ENCODE results near the gene MXRA7.
"Not testable (repeated sequence)": the region's sequence is repeated elsewhere in the genome, so short reads cannot be mapped to it uniquely, and the experiment has no call there.

Gene MXRA7

DNA sequence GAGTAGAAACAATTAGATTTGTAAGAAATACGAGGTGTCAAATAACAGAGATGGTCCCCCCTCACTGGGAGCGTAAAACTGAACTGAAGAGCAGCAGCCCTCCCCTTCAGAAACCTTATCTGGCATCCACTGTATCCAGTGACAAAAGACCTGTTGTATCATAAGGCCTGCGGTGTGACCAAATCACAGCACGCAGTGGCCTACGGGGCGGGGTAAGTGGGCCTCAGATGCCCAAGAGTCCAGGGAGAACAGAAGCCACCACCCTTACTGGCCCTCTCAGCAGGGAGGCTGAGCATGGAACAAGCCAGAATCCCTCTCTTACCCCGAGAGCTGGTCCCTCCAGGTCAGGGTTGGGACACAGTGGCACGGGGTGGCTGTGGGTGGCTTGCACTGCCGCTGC lies 10.2 kb upstream of the MXRA7 start:
- Histone ChIP-seq H3K4me3 (no peak overlapping the region), H3K27ac (peak overlapping the region in 1 of 21 experiments; percentile 37)

DNA sequence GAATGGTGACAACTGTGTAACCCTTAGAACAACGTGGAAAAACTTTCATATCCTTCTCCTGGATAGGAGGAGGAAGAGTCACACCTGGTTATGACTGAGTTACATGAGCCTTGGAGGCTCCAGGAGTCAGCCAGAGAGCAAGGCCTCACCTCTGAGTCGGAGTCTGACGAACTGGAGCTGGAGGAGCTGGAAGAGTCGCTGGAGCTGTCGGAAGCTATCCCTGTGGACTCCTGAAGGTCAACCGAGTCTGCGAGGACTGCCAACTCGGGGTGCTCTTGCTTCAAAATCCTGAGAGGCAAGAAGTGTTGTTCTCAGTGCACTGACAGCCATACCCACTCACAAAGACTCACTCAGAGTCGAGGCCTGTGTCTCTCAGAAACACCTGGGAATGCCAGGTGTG lies 9.4 kb upstream of the MXRA7 start:
- no peak overlapping the region for H3K27ac ChIP-seq
- no peak overlapping the region for H3K4me3 ChIP-seq

DNA sequence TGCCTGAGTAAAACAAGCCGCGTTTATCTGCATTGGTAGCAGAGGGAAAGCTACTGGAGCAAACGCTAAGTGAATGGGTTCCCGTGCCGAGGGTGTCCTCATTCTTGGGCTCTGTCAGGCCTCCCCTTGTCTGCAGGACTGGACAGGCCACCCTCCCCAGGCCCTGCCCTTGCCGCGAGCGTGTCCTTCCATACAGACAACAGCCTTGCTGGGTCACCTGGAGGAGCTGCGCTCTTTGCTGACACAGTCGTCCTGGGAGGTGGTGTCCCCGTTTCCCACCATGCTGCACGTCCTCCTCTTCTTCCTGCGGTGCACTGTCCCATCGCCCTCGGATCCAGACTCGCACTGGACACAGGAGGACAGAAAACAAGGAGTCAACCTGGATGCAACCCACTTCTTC lies 7.8 kb upstream of the MXRA7 start:
- no peak overlapping the region for H3K27ac ChIP-seq
- H3K4me3 ChIP-seq: no peak overlapping the region

DNA sequence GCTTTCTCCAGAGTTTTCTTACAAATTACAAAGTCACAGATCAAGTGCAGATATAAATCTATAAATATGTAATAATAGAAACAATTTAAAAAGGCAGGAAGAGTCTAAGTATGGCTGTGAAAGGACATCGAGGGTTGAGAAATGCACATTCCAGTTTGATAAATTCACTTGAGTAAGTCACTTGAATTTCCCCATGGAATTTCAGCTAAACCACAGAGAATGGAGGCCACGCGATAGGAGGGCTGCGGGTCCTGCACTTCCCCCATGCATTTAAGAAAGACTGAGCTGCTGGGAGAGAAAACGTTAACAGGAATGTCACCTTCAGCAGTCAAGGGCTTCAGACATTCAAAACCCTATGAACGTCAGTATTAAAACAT lies 6.1 kb upstream of the MXRA7 start:
- Histone ChIP-seq H3K27ac (peak overlapping the region in 17 of 21 experiments; percentile 2 to 84 (median 62)), H3K4me3 (no peak overlapping the region)

DNA sequence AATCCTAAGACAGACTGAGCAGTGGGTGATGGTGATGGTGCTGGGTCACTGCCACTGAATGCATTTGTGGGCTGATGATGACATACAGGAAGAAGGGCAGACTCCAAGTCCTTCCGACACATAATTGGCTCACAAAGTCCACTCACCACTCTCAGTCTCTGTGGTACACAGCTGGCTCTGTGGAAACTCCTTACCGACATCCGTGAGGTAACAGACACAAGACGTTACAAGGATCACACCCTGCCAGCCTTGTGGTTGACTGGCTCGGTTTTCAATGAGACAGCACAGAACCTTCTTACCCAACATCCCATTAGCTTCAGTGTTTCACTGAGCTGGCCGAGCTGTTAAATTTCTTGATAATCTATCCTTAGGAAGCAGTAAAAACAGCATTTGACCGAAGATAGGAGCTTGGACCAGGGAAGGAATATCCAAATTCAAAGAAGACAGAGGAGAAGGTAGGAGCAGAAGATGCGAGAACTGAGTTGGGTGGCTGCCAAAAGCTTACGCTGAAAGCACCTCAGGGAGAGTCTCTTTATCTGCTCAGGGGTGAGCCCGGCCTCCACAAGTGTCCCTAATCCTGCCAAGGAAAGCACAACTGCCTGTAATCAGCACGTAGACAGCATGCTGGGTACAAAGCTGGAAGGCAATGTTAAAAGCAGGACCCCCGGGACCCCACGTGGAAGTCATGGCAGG lies 5.5 kb upstream of the MXRA7 start:
- Histone ChIP-seq H3K27ac (peak overlapping the region in 18 of 21 experiments; percentile 1 to 84 (median 60)), H3K4me3 (no peak overlapping the region)

DNA sequence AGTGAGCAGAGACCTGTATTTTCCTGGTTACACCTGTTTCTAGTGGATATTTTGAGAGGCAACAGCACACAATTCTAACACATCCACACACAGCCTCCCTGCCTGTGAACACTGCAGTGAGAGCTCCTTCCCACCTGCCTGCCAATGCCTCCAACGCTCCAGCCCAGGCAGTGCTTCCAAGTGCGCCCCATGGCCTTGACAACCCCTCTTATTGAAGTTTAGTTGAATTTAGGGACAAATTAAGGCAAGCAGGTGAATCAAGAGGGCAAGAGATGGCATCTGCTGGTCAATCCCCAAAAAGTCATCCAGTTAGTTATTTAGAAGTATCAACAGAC lies 4.7 kb upstream of the MXRA7 start:
- H3K27ac ChIP-seq: peak overlapping the region in 17 of 21 experiments; percentile 8 to 81 (median 48)
- H3K4me3 ChIP-seq: no peak overlapping the region

DNA sequence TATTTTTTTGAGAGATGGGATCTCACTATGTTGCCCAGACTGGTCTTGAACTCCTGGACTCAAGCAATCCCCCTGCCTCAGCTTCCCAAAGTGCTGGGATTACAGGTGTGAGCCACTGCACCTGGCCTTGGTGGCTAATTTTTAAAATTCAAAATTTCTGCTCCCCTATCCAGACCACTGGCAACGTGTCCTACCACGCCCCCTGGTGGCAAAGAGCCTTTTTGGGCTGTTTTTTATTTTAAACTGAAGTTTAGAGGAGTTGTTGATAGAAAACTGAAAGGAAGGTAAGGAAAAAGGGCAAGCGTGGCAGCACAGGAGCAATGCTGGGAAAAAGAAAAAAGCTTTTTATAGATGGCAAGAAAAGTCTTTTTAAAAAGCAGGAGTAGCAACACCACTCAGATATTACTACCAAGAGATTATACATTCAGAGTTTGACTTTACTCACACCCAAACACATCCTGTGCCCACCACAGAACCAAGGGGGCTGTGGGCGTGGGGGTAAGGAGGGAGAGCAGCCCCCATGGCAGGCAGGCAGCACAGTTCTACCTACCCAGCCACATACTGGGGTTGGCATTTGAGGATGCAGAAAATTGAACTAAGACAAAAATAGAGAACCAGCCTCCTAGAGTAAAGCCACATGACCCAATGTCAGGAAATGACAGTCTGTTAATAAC lies 4.2 kb upstream of the MXRA7 start:
- Histone ChIP-seq H3K27ac (peak overlapping the region in 15 of 21 experiments; percentile 19 to 81 (median 48)), H3K4me3 (no peak overlapping the region)

DNA sequence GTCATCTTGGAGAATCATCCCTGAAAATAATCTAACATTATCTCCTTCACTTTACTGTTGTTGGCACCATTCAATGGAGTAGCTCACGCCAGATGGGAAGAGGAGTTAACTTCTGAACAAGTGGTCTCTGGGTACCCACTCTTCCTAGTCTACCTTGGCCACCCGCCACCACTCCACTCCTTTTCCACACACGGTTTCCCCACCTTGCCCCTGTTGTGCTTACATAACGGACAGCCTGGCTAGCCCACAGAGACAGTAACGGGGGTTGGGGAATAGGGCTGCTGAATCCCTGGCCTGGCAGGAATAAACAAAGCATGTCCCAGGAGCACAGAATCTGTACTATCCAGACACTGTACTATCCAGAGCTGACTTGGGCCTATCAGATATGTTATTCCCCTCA lies 3.6 kb upstream of the MXRA7 start:
- Histone ChIP-seq H3K4me3 (no peak overlapping the region), H3K27ac (peak overlapping the region in 4 of 21 experiments; percentile 6 to 70 (median 17))

DNA sequence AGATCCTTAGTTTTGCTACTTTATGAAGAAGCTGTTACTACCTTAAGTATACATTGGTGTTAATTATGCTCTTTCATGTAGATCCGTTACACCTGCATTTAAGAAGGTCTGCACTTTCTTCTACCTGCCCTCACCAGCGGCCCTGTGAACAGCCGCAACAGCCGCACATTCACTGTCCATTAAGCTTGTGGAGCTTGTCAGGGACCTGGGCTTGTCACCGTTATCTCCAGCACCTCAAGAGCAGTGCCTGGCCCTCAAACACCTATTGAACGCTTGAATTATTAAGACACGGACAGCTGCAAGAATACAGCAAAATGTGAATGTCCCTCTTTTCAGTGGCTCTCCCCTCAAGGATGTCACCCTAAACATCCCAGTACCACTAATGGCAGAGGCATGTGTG lies 3.0 kb upstream of the MXRA7 start:
- H3K27ac ChIP-seq: no peak overlapping the region
- no peak overlapping the region for H3K4me3 ChIP-seq

DNA sequence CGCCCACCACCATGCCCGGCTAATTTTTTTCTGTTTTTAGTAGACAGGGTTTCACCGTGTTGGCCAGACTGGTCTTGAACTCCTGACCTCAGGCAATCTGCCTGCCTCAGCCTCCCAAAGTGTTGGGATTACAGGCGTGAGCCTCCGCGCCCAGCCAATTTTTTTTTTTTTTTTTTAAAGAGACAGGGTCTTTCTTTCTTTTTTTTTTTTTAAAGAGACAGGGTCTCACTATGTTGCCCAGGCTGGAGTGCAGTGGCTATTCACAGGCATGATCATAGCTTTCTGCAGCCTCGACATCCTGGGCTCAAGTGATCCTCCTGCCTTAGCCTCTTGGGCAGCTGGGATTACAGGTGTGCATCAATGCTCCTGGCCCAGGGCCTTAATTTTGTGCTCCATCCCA lies 1.6 kb upstream of the MXRA7 start:
- H3K4me3 ChIP-seq, H3K27ac ChIP-seq: not testable (repeated sequence)

DNA sequence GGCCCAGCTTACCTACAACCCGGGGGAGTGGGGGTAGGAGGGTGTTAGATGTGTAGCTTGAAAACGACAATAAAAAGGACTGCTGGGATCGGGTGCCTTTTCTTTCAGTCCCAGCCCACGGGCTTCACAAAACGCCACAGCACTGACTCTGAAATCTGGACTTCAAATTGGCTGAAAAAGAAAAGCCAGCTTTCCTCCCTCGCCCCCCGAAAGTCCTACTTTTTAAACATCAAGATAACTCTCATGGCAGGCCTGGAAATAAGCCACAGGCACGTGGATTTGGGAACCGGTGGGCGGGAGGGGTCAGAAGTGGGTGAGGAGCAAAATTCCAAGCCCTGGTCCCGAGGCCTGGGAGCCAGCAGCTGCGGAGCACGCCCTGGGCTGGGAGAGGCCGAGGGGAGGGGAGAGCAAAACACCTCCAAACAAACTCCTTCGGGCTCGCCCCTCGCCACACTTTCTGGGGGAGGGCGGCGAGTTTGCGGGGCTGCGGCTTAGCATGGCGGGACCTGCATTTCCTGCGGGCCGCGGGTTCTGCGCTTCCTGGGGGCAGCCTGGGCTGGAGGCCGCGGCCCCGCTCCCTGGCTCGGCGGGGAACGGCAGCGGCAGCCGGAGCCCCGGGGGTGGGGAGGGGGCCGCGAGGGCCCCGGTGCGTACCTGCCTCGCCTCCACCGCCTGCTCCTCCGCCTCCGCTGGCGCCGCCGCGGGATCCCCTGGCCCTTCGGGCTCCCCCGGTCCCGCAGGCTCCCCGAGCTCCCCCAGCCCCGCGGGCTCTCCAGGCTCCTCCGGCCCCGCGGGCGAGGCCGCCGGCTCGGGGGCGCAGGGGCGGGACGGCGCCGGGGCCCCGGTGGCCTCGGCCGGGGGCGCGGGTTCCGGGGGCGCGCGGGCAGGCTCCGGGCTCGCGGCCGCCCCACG lies 558 bp downstream of the MXRA7 start:
- Histone ChIP-seq H3K4me3 (peak overlapping the region; percentile 52 to 65 (median 57)), H3K27ac (peak overlapping the region in 20 of 21 experiments; percentile 65 to 95 (median 80))

DNA sequence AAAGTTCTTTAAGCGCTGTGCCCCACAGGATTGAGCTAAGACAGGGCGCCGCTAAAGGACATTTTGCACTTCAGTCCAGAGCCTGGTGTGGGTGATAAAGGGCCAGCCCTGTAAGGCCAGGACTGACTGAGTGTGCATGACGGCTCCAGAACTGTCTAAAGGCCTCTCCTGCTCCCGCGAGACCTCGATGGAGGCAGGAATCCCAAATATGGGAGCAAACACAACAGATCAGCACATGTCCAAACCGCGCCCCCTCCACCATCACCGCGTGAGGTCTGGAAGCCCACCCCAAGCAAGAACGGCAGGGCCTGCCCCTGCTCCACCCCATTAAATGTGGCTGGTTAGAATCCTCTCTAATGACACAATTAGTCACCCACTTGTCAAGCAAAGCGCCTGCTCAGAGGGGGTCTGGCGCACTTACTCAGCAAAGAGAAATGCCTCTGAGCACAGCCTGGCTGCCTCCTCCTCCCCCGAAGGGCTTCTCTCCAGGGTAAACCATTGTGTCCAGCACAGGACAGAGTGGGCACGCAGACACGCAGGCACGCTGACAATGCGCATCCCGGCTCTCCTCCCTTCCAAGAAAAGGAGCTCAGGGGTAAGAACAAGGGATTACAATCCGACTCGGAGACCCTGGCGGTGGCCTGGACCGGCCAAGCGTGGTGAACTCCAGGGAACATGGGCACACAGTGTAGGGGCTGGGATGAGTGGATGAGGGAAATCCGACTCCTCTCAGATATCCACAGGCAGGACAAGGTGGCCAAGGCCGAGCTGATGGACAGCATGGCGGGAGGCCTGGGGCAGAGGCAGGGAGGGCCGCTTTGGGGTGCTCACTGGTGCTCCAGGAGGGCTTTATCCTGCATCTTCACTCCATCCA lies 1.5 kb downstream of the MXRA7 start:
- H3K27ac ChIP-seq: peak overlapping the region in 20 of 21 experiments; percentile 38 to 95 (median 80)
- H3K4me3 ChIP-seq: peak overlapping the region; percentile 52 to 65 (median 57)

DNA sequence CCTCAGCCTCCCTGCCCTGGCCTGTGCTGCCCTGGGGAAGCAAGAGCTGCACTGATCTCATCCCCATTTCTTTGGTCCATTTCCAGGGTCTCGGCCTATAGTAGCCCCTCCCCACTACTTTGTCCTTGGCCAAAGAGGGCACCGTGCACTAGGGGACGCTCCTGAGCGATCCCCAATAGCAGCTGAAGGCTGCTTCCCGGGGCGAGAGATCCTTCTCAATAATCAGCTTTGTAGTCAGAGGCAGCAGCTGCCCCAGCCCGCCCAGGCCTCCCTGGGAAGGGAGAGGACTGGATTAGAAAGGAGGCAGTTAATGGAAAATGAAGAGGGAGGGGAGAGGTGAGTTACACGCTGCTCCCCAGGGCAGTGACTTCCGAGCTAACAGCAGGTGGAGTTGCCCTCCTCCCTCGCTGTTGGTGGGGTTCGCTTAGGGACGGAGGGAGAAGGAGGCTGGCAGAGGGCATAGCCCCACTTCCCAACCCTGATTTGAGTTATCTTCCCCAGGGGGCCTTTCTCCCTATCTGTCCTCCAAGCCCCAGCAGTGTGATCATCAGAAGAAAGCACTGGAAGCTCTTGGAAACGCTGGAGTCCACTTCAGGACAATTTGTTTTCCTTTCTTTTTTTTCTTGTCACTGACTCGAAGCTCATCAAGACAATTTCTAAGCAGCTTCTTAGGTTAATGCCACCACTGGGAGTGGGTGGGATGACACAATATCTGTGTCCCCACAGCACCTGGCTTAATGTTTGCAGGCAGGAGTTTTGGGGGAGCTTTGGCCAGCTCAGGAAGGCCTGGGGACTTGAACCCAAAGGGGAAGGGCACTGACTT lies 2.6 kb downstream of the MXRA7 start:
- peak overlapping the region in 11 of 21 experiments; percentile 38 to 95 (median 57) for H3K27ac ChIP-seq
- H3K4me3 ChIP-seq: no peak overlapping the region

DNA sequence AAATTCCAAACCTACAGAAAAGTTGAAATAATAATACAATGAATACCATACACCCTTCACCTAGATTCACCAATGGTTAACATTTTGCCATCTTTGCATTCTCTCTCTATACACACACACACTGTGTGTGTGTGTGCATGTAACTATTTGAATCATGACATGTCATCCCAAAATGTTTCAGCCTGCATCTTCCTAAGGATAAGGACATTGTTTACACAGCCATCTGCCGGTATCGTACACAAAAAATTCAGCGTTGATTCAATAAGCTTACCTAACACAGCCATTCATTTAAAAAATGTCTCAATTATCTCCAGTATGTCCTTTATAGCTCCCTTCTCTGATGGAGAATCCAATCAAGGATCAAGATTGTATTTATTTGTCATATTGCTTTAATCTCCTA lies 3.9 kb downstream of the MXRA7 start:
- H3K27ac ChIP-seq: no peak overlapping the region
- H3K4me3 ChIP-seq: no peak overlapping the region

DNA sequence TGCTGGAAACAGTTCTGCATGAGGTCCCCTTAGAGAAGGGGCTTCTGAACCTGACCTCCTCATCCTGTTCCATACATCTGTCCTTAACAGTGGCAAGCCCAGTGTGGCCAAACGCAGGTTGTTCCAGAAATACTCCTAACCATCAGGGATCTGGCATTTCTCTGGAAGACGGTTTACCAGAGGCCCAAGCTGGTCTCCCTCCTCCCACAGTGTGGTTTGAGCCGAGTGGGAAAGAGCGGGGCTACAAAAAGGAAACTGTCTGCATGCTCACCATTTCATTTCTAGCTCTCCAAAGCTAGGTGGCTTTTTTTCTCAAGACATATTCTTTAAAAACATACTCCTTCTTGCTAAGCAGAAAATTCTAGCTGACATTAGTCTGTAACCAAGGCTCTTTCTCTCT lies 6.0 kb downstream of the MXRA7 start:
- Histone ChIP-seq H3K27ac (peak overlapping the region in 1 of 21 experiments; percentile 7), H3K4me3 (no peak overlapping the region)

DNA sequence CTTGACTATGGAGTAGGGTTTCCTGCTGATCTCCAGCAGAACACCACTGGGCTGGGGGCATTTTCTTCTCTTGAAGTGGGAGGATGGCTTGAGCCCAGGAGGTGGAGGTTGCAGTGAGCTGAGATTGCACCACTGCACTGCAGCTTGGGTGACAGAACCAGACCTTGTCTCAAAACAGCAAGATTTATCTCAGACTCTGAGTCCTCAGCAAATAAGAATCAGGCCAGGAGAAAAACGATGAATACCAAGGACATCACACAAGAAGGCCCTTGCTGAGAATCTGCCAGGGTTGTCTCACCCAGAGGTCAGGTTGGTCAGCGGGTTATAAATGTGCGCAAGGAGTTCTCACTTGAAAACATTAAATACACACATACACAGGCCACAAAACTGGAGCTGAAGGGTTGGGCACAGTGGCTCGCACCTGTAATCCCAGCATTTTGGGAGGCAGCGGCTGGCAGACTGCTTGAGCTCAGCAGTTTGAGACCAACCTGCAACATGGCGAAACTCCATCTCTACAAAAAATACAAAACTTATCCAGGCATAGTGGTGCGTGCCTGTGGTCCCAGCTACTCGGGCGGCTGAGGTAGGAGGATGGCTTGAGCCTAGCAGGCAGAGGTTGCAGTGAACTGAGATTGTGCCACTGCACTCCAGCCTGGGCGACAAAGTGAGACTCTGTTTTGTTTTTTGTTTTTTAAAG lies 7.7 kb downstream of the MXRA7 start:
- Histone ChIP-seq H3K4me3 (no peak overlapping the region), H3K27ac (no peak overlapping the region)

DNA sequence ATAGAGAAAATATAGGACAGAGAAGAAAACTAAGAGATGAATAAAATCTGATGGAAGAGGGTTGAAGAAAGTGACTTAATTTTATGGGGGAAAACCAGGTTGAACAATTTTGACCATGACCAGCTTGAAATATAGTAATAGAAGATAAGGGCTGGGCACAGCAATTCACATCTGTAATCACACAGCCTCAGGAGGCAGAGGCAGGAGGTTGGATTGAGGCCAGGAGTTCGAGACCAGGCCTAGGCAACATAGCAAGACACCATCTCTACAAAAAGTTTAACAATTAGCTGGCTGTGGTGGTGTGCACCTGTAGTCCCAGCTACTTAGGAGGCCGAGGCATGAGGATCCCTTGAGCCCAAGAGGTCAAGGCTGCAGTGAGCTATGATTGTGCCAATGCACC lies 8.7 kb downstream of the MXRA7 start:
- H3K4me3 ChIP-seq: no peak overlapping the region
- H3K27ac ChIP-seq: peak overlapping the region in 1 of 21 experiments; percentile 76

DNA sequence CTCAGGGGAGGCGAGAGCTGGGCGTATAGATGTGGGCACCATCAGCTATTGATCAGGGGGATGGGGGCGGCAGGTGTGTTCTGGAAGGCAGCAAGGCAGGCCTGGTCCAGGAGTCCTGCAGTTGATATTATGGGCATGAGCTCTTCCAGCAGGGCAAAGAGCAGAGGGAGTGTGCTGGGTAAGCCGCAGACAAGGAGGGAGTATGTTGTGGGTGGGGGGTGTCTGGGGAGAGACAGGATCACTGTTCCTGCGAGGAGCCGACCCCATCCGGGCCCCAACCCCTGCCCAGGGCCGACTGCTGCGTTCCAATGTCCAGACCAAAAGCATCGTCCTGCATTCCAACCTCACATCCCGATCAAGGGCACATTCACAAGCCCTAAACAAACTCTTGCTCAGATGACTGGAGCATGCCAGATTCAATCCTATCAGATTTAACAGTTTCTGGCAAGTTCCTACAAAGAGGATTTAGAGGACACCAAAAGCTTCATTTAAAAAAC lies 9.2 kb downstream of the MXRA7 start:
- peak overlapping the region in 7 of 21 experiments; percentile 17 to 76 (median 61) for H3K27ac ChIP-seq
- H3K4me3 ChIP-seq: no peak overlapping the region

Measured in skin epidermis (tissue), 12 donors.